HCT116 (cell line): Measurements from ENCODE around the gene KCNIP4.

Source experiments
- CTCF ChIP-seq, 3 experiments: fragments of 200-600 bp in 1 of 3; sonication (generic) in 1 of 3; IDR thresholded peaks in 2 of 3; conservative IDR thresholded peaks in 1 of 3; 2 replicates each; pipeline ENCODE4 v1.5.1; 2012 to 2017; ENCODE audit warnings: low read depth in 2 of 3, low read length in 2 of 3, antibody characterized with exemption in 1 of 3, borderline replicate concordance in 1 of 3, control low read depth in 1 of 3, mild to moderate bottlenecking in 1 of 3, mixed read lengths in 1 of 3, mixed run types in 1 of 3, moderate library complexity in 1 of 3; ENCODE audit not compliant: insufficient read depth in 1 of 3
- EZH2phosphoT487 ChIP-seq: fragments of 200-600 bp; IDR thresholded peaks from 2 replicates; pipeline ENCODE4 v1.6.1; 2018; ENCODE audit warnings: antibody characterized with exemption, borderline replicate concordance
- JUND ChIP-seq: IDR thresholded peaks from 2 replicates; pipeline ENCODE4 v1.6.1; 2012
- POLR2A ChIP-seq: IDR thresholded peaks from 2 replicates; pipeline ENCODE4 v1.7.0; 2011; ENCODE audit warnings: borderline replicate concordance; ENCODE audit not compliant: insufficient read depth, insufficient read length; ENCODE audit errors: extremely low read depth
- SIN3A ChIP-seq: IDR thresholded peaks from 2 replicates; pipeline ENCODE4 v1.6.1; 2012; ENCODE audit warnings: low read depth
- SP1 ChIP-seq: IDR thresholded peaks from 2 replicates; pipeline ENCODE4 v1.6.1; 2012; ENCODE audit warnings: low read depth
- ZNF274 ChIP-seq: fragments of 200-500 bp; sonication (Bioruptor generic); IDR thresholded peaks from 2 replicates; pipeline ENCODE4 v1.6.1; 2014; ENCODE audit warnings: mild to moderate bottlenecking, low read depth, low read length, inconsistent platforms

- no peak for TF ChIP-seq POLR2A
- TF ChIP-seq ZNF274, result no peak
- no peak for TF ChIP-seq SP1
- TF ChIP-seq CTCF (IDR thresholded peaks at IDR 0.05 in 2 of 3, conservative IDR thresholded peaks at IDR 0.05 in 1 of 3; ENCODE audit: borderline replicate concordance in 1 of 3, insufficient read depth in 1 of 3, low read depth in 2 of 3, low read length in 2 of 3), result no peak
- no peak for TF ChIP-seq JUND
- no peak for TF ChIP-seq EZH2phosphoT487
- no peak for TF ChIP-seq SIN3A
Observed at GRCh38 chr4:21645776-21646175, 302.8 kb downstream of the KCNIP4 start.
